GM19438 (cell line): ENCODE results near the gene ZFPL1.
A peak's percentile ranks its signal among the peaks of the same experiment; 100 is the strongest.
"Not testable (repeated sequence)": the region's sequence is repeated elsewhere in the genome, so short reads cannot be mapped to it uniquely, and the experiment has no call there.

Source experiments
- ATAC-seq: cut with Tn5 transposase; IDR thresholded peaks from one replicate; pipeline ENCODE4 v1.9.1; 2021; ENCODE audit warnings: low read depth; ENCODE audit not compliant: unreplicated experiment

The ZFPL1 gene

GRCh38 chr11:65112546-65113360 lies 28.7 kb downstream of the ZFPL1 start:
- ATAC-seq = no peak

- no peak for ATAC-seq
Measured at GRCh38 chr11:65113361-65113756, 29.3 kb downstream of the ZFPL1 start.

- ATAC-seq = no peak
Measured at GRCh38 chr11:65113839-65114238, 29.8 kb downstream of the ZFPL1 start.

DNA sequence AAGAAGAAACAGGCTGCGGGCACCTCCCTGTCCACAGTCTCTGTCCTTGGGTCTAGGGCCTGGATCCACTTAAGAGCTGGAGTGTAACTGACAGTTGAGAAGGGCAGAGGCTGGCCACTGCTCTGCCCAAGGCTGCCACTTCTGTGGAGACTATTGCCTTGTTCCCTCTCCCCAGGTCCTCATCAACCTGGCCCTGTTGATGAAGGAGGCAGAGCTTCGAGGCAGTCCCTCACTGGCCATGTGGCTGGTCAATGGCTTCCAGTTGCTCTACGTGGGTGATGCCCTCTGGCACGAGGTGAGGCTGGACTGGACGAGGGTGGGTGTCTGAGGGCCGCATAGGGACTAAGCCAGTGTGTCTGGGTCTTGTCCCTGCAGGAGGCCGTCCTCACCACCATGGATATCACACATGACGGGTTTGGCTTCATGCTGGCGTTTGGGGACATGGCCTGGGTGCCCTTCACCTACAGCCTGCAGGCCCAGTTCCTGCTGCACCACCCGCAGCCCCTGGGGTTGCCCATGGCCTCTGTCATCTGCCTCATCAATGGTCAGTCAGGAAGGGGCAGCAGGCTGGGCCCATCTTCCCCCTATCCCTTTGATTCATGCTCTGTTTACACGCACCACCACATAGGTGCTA lies 30.6 kb downstream of the ZFPL1 start:
- no peak for ATAC-seq

DNA sequence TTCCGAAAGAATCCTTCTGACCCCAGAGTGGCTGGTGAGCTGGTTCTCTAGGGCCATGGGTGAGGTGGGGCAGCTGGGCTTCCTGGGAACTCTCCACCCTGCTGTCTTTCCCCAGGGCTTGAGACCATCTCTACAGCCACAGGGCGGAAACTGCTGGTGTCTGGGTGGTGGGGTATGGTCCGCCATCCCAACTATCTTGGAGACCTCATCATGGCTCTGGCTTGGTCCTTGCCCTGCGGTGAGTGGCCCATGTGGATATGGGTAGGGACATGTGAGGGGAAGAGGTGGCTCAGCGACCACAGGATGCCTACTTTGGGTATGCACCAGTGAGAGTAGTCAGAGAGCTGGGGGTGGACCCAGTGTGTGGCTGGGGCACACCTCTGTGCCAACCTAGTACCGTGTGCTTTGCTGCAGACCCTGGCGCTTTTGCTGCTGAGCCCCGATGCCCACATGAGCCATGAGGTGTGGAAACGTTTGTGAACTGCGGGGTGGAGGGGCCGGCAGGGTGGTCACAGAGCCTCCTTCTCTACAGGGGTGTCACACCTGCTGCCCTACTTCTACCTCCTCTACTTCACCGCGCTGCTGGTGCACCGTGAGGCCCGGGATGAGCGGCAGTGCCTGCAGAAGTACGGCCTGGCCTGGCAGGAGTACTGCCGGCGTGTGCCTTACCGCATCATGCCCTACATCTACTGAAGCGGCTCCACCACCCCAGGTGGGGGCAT lies 31.5 kb downstream of the ZFPL1 start:
- no peak for ATAC-seq

- ATAC-seq = no peak
Measured at GRCh38 chr11:65116370-65117205, 32.6 kb downstream of the ZFPL1 start.

GRCh38 chr11:65117206-65118096 lies 33.4 kb downstream of the ZFPL1 start, which contains the start of gene ZNHIT2:
Gene ZNHIT2 (minus strand): TSS chr11:65117701. CDS start chr11:65117653, 48 bp downstream.
- peak; percentile 50 for ATAC-seq

DNA sequence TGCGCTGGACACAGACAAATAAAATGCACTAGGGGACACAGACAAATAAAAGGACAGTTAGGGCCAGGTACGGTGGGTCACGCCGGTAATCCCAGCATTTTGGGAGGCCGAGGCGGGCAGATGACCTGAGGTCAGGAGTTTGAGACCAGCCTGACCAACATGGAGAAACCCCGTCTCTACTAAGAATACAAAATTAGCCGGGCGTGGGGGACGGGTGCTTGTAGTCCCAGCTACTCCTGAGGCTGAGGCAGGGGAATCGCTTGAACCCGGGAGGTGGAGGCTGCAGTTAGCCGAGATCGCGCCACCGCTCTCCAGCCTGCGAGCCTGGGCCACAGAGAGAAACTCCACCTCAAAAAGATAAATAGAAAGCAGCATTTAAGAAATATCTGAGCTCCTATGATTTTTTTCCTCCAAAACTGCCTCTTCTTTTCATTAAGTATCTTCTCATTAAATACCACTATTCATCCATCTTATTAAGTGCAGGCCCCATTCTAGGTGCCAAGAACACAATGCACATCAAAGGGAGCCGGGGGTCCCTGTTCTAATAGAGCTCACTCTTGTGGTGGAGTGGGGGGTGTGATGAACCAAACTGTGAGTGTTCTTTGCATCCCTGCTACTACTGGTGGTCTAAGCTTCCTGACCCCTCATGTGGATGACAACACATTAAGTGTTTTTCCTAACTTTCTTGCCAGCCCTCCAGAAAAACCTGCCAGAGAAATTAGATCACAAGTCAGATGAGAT lies 34.2 kb downstream of the ZFPL1 start:
- ATAC-seq = no peak

DNA sequence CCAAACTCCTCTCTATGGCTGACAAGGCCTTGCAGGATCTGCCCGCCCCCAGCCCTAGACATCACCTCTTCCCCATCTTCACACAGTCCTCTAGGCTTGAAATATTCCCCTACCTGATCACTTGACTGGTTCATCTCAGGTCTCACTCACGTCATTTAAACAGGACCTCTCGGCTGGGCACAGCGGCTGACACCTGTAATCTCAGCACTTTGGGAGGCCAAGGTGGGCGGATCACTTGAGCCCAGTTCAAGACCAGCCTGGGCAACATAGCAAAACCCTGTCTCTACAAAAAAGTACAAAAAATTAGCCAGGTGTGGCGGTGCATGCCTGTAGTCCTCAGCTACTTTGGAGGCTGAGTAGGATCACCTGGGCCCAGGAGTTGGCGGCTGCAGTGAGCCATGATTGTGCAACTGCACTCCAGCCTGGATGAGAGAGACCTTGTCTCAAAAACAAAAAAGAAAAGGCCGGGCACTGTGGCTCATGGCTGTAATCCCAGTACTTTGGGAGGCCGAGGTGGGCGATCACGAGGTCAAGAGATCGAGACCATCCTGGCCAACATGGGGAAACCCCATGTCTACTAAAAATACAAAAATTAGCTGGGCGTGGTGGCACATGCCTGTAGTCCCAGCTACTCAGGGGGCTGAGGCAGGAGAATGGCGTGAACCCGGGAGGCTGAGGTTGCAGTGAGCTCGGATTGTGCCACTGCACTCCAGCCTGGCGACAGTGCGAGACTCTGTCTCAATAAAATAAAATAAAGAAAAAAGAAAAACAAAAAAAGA lies 35.1 kb downstream of the ZFPL1 start:
- not testable (repeated sequence) for ATAC-seq

DNA sequence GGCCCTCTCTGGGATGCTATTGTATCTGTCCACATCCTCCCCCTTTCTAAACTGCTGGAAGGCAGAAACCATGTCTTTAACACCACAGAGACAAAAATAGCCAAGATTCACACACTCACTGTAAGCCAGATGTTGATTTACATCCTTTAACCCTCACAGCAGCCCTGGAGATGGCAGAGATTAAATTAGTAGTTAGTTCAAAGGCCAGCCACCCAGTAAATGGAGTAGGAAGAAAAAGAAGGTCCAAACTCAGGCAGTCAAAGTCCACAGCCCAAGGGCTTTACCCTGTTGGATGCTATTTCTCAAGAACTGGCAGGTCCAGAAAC lies 35.6 kb downstream of the ZFPL1 start:
- no peak for ATAC-seq

- ATAC-seq = no peak
Measured at GRCh38 chr11:65120831-65121230, 36.8 kb downstream of the ZFPL1 start.

DNA sequence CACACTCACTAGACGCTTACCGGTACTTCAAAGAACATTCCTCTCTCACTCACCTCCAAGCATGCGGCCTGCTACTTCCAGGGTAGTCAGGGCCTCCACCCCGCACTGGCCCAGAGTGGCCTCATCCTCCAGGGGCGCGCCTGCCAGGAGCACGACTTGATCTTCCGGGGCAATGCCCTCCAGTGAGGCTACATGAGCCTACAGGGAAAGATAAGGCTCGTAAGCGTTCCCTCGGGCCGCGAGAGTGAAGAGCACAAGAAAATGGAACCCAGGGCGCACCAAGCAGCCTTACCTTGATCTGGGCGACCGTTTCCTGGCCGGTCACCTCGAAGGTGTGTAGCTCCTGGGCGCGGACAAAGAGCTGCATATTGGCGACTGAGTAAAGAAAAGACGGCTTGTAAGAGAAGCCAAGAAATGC lies 37.4 kb downstream of the ZFPL1 start:
- no peak for ATAC-seq

GRCh38 chr11:65121865-65122696 lies 38.1 kb downstream of the ZFPL1 start, which contains the start of the genes FAU and MRPL49:
Gene FAU (minus strand): TSS chr11:65122134. CDS start chr11:65121813, 321 bp downstream.
Gene MRPL49 (plus strand): TSS chr11:65122321. CDS start chr11:65122347, 26 bp downstream.
- ATAC-seq = peak; percentile 65

DNA sequence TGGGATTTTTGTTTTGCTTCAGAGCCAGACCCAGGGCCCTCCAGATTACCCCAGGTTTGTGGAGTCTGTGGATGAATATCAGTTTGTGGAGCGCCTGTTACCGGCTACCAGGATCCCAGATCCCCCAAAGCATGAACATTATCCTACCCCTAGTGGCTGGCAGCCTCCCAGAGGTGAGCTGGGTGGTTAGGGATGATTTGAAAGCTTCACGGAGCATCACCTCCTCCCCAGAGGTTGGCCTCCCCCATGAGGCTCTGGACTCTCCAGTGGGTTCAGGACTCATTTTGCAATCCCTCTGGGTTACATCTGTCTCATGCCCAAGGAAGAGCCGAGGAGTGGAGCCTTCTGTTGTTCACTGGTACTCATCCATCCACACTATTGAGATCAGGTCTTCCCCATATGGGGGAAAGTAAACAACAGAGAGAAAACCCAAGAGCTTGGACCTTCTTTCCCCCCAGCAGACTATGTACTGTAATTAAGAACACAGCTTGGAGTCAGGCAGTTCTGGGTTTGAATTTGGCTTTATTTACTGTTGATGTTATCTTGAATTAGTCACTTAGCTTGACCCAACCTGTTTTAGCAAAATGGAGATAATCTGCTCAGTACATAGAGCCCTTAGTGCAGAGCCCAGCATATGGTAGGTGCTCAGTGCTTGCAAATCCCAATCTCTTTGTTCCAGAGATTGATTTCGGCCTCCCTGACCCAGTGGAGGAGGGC lies 40.6 kb downstream of the ZFPL1 start:
- no peak for ATAC-seq

GRCh38 chr11:65125197-65126056 lies 41.4 kb downstream of the ZFPL1 start:
- ATAC-seq = no peak
